ENCODE data around the gene CAMTA1.

DNA sequence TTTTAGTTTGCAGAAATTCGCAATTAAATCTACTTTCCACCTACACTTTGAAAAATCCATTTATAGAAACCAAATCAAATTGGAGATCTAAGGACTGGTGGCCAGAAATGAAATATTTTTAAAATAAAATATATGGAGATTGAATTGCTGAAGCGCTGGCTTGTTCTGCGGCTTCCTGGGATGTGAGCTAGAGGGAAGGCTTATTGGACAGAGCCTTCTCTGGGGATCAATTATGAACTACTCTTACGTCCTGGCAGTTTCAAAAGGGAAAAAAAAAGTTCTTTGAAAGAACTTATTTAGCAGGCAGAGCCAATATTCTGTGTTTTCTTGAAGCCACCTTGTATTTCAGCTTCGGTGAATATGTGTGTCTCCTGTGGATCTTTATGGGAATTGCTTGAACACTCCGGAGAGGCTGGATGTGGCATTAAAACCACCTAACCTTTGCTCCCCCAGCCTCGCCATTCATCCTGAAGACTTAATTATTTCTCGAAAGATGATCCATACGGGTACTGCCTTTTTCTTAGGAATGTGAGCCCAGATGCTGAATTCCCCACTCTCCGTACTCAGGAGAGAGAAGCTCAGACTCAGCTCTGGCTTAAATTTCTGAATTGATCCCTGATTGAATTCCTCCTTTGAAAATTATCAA is 506.9 kb downstream of the CAMTA1 start:
- TF ChIP-seq, protein P1, sequence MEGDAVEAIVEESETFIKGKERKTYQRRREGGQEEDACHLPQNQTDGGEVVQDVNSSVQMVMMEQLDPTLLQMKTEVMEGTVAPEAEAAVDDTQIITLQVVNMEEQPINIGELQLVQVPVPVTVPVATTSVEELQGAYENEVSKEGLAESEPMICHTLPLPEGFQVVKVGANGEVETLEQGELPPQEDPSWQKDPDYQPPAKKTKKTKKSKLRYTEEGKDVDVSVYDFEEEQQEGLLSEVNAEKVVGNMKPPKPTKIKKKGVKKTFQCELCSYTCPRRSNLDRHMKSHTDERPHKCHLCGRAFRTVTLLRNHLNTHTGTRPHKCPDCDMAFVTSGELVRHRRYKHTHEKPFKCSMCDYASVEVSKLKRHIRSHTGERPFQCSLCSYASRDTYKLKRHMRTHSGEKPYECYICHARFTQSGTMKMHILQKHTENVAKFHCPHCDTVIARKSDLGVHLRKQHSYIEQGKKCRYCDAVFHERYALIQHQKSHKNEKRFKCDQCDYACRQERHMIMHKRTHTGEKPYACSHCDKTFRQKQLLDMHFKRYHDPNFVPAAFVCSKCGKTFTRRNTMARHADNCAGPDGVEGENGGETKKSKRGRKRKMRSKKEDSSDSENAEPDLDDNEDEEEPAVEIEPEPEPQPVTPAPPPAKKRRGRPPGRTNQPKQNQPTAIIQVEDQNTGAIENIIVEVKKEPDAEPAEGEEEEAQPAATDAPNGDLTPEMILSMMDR (IDR thresholded peaks at IDR 0.05; ENCODE audit: poor library complexity): no peak
- TF ChIP-seq EZH2phosphoT487 (IDR thresholded peaks at IDR 0.05; ENCODE audit: low read depth, severe bottlenecking, unreplicated experiment) (no peak), EZH2 (IDR thresholded peaks at IDR 0.05; ENCODE audit: borderline replicate concordance) (no peak)

All from hepatocyte (in vitro differentiated cells).